RWPE2 (cell line): Measurements from ENCODE around the gene RGS6.

Experiments used
- ATAC-seq: fragments of 200-7000 bp; cut with Tn5 transposase; 3 replicates; pipeline ENCODE4 v1.9.1; 2021; ENCODE audit warnings: low read depth
- DNase-seq: peaks from one replicate; pipeline ENCODE4 v3.0.0-alpha.2; 2020; ENCODE audit warnings: low spot score
- H3K27ac ChIP-seq: fragments of 450-650 bp; 2 replicates; pipeline ENCODE4 v1.5.1; 2017; ENCODE audit warnings: mild to moderate bottlenecking; ENCODE audit not compliant: poor library complexity, severe bottlenecking
- H3K27me3 ChIP-seq: fragments of 250-450 bp; sonication (Bioruptor Pico); 2 replicates; pipeline ENCODE4 v1.5.1; 2021; ENCODE audit warnings: mild to moderate bottlenecking, moderate library complexity; ENCODE audit not compliant: insufficient read depth, poor library complexity, severe bottlenecking
- H3K36me3 ChIP-seq: fragments of 250-450 bp; sonication (Bioruptor Pico); 2 replicates; pipeline ENCODE4 v1.5.1; 2020; ENCODE audit warnings: low read depth, mild to moderate bottlenecking, moderate library complexity
- H3K4me1 ChIP-seq: fragments of 250-450 bp; sonication (Bioruptor Pico); 2 replicates; pipeline ENCODE4 v1.5.1; 2021; ENCODE audit warnings: mild to moderate bottlenecking, moderate library complexity; ENCODE audit not compliant: insufficient read depth, poor library complexity, severe bottlenecking
- H3K4me3 ChIP-seq: fragments of 250-450 bp; sonication (Bioruptor Pico); 2 replicates; pipeline ENCODE4 v1.5.1; 2021; ENCODE audit warnings: mild to moderate bottlenecking, moderate library complexity; ENCODE audit not compliant: severe bottlenecking
- H3K9me3 ChIP-seq: fragments of 250-450 bp; sonication (Bioruptor Pico); 2 replicates; pipeline ENCODE4 v1.5.1; 2021; ENCODE audit warnings: mild to moderate bottlenecking, moderate library complexity; ENCODE audit not compliant: severe bottlenecking
- CTCF ChIP-seq: fragments of 450-650 bp; IDR thresholded peaks from one replicate; pipeline ENCODE4 v1.5.1; 2017; ENCODE audit warnings: mild to moderate bottlenecking, moderate library complexity; ENCODE audit not compliant: poor library complexity, severe bottlenecking

Gene RGS6

DNA sequence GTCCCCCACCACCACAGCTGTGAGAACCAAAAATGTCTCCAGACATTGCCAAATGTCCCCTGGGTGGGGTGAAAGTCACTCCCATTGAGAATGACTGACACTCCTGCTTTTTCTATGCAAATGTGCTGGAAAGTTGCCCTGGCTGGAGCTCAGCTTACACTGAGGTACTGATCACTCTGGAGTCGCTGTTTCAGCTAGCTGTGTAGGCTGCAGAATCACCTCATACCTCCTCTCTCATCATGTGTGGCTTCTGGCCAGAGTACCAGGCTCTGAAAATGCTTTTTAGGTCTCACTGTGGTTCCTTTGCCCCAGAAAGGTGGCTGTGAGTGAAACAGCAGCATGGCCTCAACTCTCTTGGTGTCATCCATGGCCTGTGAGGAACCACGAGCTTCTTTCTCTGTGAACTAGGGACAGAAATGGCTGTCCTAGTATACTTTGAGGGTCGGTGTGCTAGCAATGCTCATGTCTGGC is 547.3 kb downstream of the RGS6 start:
- Histone ChIP-seq H3K36me3 (no peaks in the 10 kb centered on the region), H3K27me3 (peaks cover 69% of the 10 kb centered on the region), H3K4me1 (no peaks in the 10 kb centered on the region), H3K9me3 (no peaks in the 10 kb centered on the region), H3K27ac (no peak overlapping the region), H3K4me3 (no peak overlapping the region)
- DNase-seq (no peak), ATAC-seq (no peak)
- TF ChIP-seq CTCF = no peak

DNA sequence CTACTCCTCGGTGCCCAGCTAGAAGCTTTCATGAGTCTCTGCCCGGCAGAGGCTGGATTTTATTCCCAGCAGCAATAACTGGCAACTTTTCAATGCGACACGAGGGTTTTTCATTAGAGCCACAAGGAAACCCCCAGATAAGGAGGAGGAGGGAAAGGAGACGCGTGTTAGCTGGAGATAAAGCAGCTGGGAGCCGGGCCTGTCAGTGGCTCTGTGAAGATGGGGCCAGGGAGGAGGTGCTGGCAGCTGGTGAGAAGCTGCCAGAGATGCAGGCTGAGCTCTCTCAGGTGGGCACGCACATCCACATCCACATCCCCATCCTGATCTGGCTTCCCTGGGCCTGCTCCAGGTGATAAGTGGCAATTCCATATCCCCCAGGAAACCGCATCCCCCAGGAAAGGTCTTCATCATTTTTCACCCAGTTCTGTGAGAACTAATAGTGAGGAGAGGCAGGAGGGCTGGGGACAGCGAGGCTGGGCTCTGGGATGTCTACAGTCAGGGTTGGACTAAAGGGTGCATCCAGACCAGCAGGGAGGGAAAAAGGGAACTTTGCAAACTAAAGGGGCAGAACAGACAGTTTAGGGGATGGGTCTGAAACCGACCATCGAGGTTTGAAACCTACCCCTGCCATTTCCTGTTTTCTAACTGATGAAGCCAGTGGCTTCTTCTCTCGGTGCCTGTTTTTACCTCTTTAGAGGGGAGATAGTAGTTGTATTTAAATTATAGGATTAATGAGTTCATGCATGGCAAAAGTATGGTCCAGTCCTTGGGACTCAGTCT is 548.4 kb downstream of the RGS6 start:
- Histone ChIP-seq H3K27ac (no peak overlapping the region), H3K4me3 (no peak overlapping the region), H3K4me1 (no peaks in the 10 kb centered on the region), H3K36me3 (no peaks in the 10 kb centered on the region), H3K9me3 (no peaks in the 10 kb centered on the region), H3K27me3 (peaks cover 69% of the 10 kb centered on the region)
- DNase-seq = no peak
- no peak for TF ChIP-seq CTCF
- ATAC-seq = no peak

- DNase-seq = no peak
- ATAC-seq = no peak
- TF ChIP-seq CTCF = no peak
- Histone ChIP-seq H3K4me1 (no peaks in the 10 kb centered on the region), H3K9me3 (no peaks in the 10 kb centered on the region), H3K27ac (no peak overlapping the region), H3K4me3 (no peak overlapping the region), H3K27me3 (peaks cover 50% of the 10 kb centered on the region), H3K36me3 (no peaks in the 10 kb centered on the region)
Measured at GRCh38 chr14:72483311-72483710, 551.1 kb downstream of the RGS6 start.

DNA sequence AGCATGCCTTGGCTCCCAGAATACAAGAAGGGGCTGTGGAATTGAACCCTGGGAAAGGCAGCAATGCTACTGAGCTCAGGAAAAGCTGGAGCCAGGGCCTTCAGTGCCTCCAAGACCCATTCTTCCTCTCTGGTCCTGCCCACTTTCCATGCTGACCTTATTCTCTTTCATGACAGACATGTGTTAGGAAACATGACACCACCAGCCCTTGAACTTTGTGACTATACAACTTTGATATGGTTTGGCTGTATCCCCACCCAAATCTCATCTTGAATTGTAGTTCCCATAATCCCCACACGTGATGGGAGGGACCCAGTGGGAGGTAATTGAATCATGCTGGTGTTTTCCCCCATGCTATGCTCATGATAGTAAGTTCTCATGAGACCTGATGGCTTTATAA is 553.5 kb downstream of the RGS6 start:
- Histone ChIP-seq H3K9me3 (no peaks in the 10 kb centered on the region), H3K4me3 (no peak overlapping the region), H3K36me3 (no peaks in the 10 kb centered on the region), H3K4me1 (no peaks in the 10 kb centered on the region), H3K27me3 (peaks cover 27% of the 10 kb centered on the region), H3K27ac (no peak overlapping the region)
- ATAC-seq (no peak), DNase-seq (no peak)
- TF ChIP-seq CTCF = no peak

- ATAC-seq (no peak), DNase-seq (no peak)
- H3K4me3 ChIP-seq = no peak overlapping the region
- H3K27me3 ChIP-seq = peaks cover 9% of the 10 kb centered on the region
- H3K4me1 ChIP-seq = no peaks in the 10 kb centered on the region
- no peak for TF ChIP-seq CTCF
- H3K27ac ChIP-seq = no peak overlapping the region
- no peaks in the 10 kb centered on the region for H3K9me3 ChIP-seq
- H3K36me3 ChIP-seq = no peaks in the 10 kb centered on the region
Measured at GRCh38 chr14:72488514-72488913, 556.3 kb downstream of the RGS6 start.
